PC-9 (cell line): ENCODE measurements around the gene HDDC3. TPM values are rescaled to one million over a fixed set of nuclear protein-coding genes. Genes with fewer than 3 reads are reported as not detected.

Source experiments
- BruUV-seq: library from RNA; stranded (reverse); fragments of 400-500 nt; replicated peaks from 2 replicates; lab custom pipeline; 2021; lab: Mats Ljungman, UMichigan
- CTCF ChIA-PET: fragments of 300-600 bp; sonication (Branson Sonifier 250); formaldehyde crosslinking; loops from one replicate; lab custom pipeline; 2022; ENCODE audit warnings: antibody characterized with exemption; lab: Charles Lee
- POLR2A ChIA-PET: fragments of 300-600 bp; sonication (Branson Sonifier 250); formaldehyde crosslinking; loops from one replicate; lab custom pipeline; 2022; ENCODE audit warnings: antibody characterized with exemption; ENCODE audit not compliant: unreplicated experiment; lab: Charles Lee
- DNase-seq, 2 experiments: peaks; one replicate each; pipeline versions ENCODE4 v3.0.0 to v3.0.0-alpha.2; 2015 to 2022; ENCODE audit warnings: mixed read lengths in 1 of 2
- H2AFZ ChIP-seq: fragments of 200-600 bp; sonication (generic); 2 replicates; pipeline ENCODE4 v1.8.1; 2017; ENCODE audit warnings: antibody characterized with exemption
- H3F3A ChIP-seq: fragments of 200-600 bp; sonication (generic); 2 replicates; pipeline ENCODE4 v1.8.1; 2017; ENCODE audit warnings: antibody characterized with exemption, mild to moderate bottlenecking, low read depth; ENCODE audit not compliant: insufficient read depth
- H3K27ac ChIP-seq: fragments of 200-600 bp; sonication (generic); 2 replicates; pipeline ENCODE4 v1.6.1; 2016; ENCODE audit warnings: mixed run types
- H3K27me3 ChIP-seq: fragments of 200-600 bp; sonication (generic); 2 replicates; pipeline ENCODE4 v1.6.1; 2016; ENCODE audit warnings: low read depth, mixed run types; ENCODE audit not compliant: insufficient read depth
- H3K36me3 ChIP-seq: fragments of 200-600 bp; sonication (generic); 2 replicates; pipeline ENCODE4 v1.6.1; 2016; ENCODE audit warnings: low read depth, mixed run types
- H3K4me1 ChIP-seq: fragments of 200-600 bp; sonication (generic); replicated peaks from 2 replicates; pipeline ENCODE4 v1.6.1; 2016; ENCODE audit warnings: mixed run types; ENCODE audit not compliant: insufficient read depth
- H3K4me2 ChIP-seq: fragments of 200-600 bp; sonication (generic); 2 replicates; pipeline ENCODE4 v1.6.1; 2017; ENCODE audit warnings: mixed run types
- H3K4me3 ChIP-seq: fragments of 200-600 bp; sonication (generic); 2 replicates; pipeline ENCODE4 v1.6.1; 2016; ENCODE audit warnings: mixed run types
- H3K79me2 ChIP-seq: fragments of 200-600 bp; sonication (generic); 2 replicates; pipeline ENCODE4 v1.6.1; 2017; ENCODE audit warnings: low read depth, mixed run types
- H3K9me2 ChIP-seq: fragments of 200-600 bp; sonication (generic); 2 replicates; pipeline ENCODE4 v1.8.1; 2017; ENCODE audit warnings: mild to moderate bottlenecking; ENCODE audit not compliant: insufficient read depth
- H3K9me3 ChIP-seq: fragments of 200-600 bp; sonication (generic); 2 replicates; pipeline ENCODE4 v1.8.1; 2016; ENCODE audit warnings: low read depth; ENCODE audit not compliant: insufficient read depth
- H4K20me1 ChIP-seq: fragments of 200-600 bp; sonication (generic); 2 replicates; pipeline ENCODE4 v1.8.1; 2017; ENCODE audit not compliant: insufficient read depth
- CTCF ChIP-seq: fragments of 200-600 bp; sonication (generic); conservative IDR thresholded peaks from 2 replicates; pipeline ENCODE4 v1.6.1; 2017; ENCODE audit warnings: mixed run types, antibody characterized with exemption, mild to moderate bottlenecking, moderate library complexity
- EZH2 ChIP-seq: fragments of 200-600 bp; sonication (generic); IDR thresholded peaks from 2 replicates; pipeline ENCODE4 v1.8.0; 2017; ENCODE audit warnings: antibody characterized with exemption, low read depth
- intact Hi-C: fragments of 100-400 bp; cut with micrococcal nuclease; formaldehyde crosslinking; loops from one replicate; pipeline ENCODE4 v1.10.0; 2022; ENCODE audit not compliant: unreplicated experiment
- total RNA-seq: library from RNA; stranded (reverse); gene quantifications from 2 replicates; pipeline ENCODE4 v1.2.3, GENCODE V29; 2021

The HDDC3 gene
- total RNA-seq, 1 experiment from 2014 or later: 18.1 TPM

DNA sequence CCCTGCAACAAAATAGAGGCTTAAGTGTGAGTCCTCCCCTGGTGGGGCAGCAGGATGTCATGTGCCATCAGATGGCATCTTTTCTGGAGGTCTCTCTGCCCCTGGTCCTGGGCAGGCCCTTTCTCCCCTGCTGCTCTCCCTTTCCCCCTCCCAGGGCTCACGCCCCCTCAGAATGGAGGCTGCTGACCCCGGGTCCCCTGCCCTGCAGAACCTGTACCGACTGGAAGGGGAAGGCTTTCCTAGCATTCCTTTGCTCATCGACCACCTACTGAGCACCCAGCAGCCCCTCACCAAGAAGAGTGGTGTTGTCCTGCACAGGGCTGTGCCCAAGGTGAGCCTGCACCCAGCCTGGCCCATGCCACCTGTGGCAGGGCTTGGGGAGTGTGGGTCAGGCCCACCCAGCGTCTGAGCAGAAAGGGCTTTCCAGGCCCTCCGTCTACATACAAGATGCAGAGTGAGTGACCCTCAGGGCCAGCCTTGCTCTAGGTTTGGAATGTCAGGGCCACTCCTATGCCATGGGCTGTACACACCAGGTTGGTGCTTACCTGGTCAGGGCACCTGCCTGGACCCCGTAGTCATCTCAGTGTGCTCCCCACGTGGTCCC lies 40.9 kb downstream of the HDDC3 start:
- Histone ChIP-seq H3K4me1 (no peaks in the 10 kb centered on the region), H3K4me3 (no peak overlapping the region), H3K27me3 (no peaks in the 10 kb centered on the region), H3K27ac (no peak overlapping the region), H3K36me3 (no peaks in the 10 kb centered on the region), H4K20me1 (no peaks in the 10 kb centered on the region), H3K9me3 (no peaks in the 10 kb centered on the region), H2AFZ (no peak overlapping the region), H3K79me2 (no peaks in the 10 kb centered on the region), H3K4me2 (no peak overlapping the region), H3F3A (no peaks in the 10 kb centered on the region), H3K9me2 (no peaks in the 10 kb centered on the region)
- TF ChIP-seq CTCF: no peak
- TF ChIP-seq EZH2: no peak
- DNase-seq: no peak
- POLR2A ChIA-PET: no interaction called here
- intact Hi-C loops: no loop called here
- CTCF ChIA-PET: no interaction called here
- no TSS peak for BruUV-seq

DNA sequence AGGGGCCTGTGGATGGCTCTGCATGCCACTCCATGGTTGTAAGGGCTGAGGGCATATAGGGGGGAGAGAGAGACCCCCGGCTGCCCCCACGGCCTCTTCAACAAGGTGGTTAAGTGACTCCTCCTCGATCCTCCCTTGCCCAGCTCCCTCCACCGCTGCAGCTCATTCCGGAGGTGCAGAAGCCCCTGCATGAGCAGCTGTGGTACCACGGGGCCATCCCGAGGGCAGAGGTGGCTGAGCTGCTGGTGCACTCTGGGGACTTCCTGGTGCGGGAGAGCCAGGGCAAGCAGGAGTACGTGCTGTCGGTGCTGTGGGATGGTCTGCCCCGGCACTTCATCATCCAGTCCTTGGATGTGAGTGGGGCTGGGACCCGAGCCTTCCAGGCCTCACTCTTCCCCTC lies 41.5 kb downstream of the HDDC3 start:
- Histone ChIP-seq H3K4me3 (no peak overlapping the region), H3F3A (0 out of 2 replicates have a peak, but pooled peaks cover 3% of the 10 kb centered on the region), H3K4me1 (no peaks in the 10 kb centered on the region), H3K9me2 (no peaks in the 10 kb centered on the region), H3K4me2 (no peak overlapping the region), H2AFZ (no peak overlapping the region), H3K9me3 (no peaks in the 10 kb centered on the region), H4K20me1 (no peaks in the 10 kb centered on the region), H3K27ac (no peak overlapping the region), H3K36me3 (no peaks in the 10 kb centered on the region), H3K27me3 (no peaks in the 10 kb centered on the region), H3K79me2 (no peaks in the 10 kb centered on the region)
- BruUV-seq: no TSS peak
- ChIA-PET CTCF (no interaction called here), POLR2A (no interaction called here)
- TF ChIP-seq CTCF (no peak), EZH2 (no peak)
- intact Hi-C loops: no loop called here
- DNase-seq: no peak

GRCh38 chr15:90889736-90890456 lies 42.5 kb downstream of the HDDC3 start:
- H3K79me2 ChIP-seq: no peaks in the 10 kb centered on the region
- no peak overlapping the region for H2AFZ ChIP-seq
- H3K4me3 ChIP-seq: no peak overlapping the region
- DNase-seq: no peak
- POLR2A ChIA-PET: no interaction called here
- H4K20me1 ChIP-seq: no peaks in the 10 kb centered on the region
- H3K4me2 ChIP-seq: no peak overlapping the region
- BruUV-seq: no TSS peak
- no peaks in the 10 kb centered on the region for H3K27me3 ChIP-seq
- no peaks in the 10 kb centered on the region for H3K36me3 ChIP-seq
- intact Hi-C loops: no loop called here
- CTCF ChIA-PET: interaction anchor here (0.6 kb wide), 1 partner anchor 597 kb away, joined by 3 read pairs; no protein-coding TSS in a partner anchor
- H3K9me2 ChIP-seq: no peaks in the 10 kb centered on the region
- TF ChIP-seq CTCF (no peak), EZH2 (no peak)
- no peaks in the 10 kb centered on the region for H3K9me3 ChIP-seq
- H3K4me1 ChIP-seq: no peaks in the 10 kb centered on the region
- peaks cover 3% of the 10 kb centered on the region; the same call in 1 of the 2 replicates for H3F3A ChIP-seq
- no peak overlapping the region for H3K27ac ChIP-seq
